HG03066 (cell line): ENCODE data around the gene POLD2.
A peak's percentile ranks its signal among the peaks of the same experiment; 100 is the strongest.
"Not testable (repeated sequence)": the region's sequence is repeated elsewhere in the genome, so short reads cannot be mapped to it uniquely, and the experiment has no call there.

Experiments used
- ATAC-seq: cut with Tn5 transposase; IDR thresholded peaks from one replicate; pipeline ENCODE4 v1.9.1; 2021; ENCODE audit warnings: low read depth; ENCODE audit not compliant: unreplicated experiment

The POLD2 gene

DNA sequence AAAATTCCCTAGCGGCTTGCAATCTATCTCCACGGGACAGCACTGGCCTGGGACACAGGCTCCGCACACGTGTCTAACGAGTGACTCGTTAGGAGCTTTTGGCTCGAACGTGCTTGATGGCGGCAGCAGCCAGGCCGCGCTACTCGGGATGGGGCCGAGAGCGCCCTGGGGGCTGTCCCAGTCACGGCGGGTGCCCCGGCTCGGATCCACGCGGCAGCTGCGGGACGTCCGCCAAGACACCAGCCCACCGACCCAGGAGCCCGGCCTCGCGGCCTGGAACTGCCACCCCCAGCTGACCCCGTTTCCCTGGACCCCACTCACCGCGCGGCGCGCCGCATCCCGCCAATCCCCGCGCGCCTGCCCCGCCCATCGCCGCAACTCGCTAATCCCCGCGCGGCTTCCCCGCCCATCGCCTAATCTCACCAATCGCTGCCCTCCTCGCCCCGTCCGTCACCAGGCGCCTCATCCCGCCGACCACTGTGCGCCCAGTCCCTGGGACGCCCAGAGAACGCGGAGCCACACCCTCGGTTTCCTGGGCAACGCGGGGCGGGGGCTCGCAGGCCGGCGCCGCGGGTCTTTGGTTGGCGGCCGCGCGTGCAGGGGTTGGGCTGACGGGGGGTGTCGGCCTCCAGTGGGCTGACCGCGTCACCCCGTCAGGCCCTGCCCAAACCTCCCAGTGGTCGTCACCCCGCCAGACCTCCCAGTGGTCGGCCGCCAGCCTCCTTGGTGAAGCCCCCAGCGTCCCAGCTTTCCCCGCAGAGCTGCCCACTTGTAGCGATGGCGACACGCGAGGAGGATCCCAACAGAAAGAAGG, at the start of gene POLD2:
POLD2 (minus strand) TSS at position 359 of the 814 bp plus-strand sequence. CDS start 1,495 bp downstream, outside the sequence.
- ATAC-seq, result peak; percentile 99

DNA sequence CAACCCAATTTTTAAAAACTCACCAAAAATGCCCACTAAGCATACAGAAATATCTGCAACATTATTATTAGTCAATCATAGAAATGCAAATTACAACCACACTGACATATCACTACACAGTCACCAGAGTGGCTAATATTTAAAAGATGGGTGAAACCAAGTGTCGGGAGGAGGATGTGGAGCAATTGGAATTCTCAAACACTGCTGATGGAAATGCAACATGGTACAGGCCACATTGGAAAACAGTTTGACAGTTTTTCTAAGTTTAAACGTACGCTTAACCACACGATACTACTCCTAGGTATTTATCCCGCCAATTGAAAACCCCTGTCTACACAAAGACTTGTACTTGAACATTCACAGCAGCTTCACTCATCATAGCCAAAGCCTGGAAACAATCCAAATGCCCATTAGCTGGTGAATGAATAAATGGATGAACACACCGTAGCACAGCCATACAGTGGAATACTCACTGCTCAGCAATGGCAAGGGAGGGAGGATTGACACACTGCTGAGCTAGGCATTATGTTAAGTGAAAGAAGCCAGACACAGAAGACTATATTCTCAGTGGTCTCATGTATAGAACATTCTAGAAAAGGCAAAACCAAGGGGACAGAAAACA, 49.6 kb upstream of the POLD2 start:
- ATAC-seq, result no peak

DNA sequence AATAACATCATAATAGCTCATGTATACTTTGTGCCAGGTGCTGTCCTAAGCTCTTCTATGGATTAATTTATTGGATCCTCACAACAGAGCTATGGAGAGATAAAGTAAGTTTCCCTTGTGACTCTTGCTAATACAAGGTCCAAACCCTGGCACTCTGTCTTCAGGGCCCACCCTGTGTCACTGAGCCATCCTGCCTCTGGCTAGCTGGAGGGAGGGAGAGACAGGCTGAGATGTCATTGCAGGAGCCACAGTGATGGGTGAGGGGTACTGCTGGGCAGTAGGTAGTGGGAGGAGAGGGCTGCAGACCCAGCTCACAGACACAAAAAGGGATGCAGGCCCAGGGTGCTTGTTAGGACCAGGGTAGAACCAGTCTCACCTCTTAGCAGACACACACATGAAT, 49.0 kb upstream of the POLD2 start:
- ATAC-seq, result no peak

DNA sequence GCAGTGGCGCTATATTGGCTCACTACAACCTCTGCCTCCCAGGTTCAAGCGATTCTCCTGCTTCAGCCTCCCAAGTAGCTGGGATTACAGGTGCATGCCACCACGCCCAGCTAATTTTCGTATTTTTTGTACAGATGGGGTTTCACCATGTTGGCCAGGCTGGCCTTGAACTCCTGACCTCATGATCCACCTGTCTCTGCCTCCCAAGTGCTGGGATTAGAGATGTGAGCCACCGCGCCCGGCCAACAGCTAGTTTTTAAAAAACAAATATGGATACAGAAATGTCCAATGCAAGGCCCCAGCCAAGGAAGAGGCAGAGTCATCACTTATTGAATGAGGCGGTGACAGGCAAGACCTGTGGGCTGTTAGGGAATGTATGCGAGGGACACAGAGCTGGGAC, 48.6 kb upstream of the POLD2 start:
- not testable (repeated sequence) for ATAC-seq

DNA sequence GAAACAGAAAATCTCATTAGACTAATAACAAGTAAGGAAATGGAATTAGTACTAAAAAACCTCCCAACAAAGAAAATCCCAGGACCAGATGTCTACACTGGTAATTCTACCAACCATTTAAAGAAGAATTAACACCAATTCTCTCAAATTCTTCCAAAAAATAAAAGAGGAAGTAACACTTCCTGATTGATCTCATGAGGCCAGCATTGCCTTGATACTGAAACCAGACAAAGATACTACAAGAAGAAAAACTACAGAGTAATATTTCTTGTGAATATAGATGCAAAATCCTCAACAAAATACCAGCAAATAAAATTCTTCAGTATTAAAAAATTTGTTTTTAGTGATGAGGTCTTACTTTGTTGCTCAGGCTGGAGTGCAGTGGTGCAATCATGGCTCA, 44.6 kb upstream of the POLD2 start:
- ATAC-seq, result no peak

DNA sequence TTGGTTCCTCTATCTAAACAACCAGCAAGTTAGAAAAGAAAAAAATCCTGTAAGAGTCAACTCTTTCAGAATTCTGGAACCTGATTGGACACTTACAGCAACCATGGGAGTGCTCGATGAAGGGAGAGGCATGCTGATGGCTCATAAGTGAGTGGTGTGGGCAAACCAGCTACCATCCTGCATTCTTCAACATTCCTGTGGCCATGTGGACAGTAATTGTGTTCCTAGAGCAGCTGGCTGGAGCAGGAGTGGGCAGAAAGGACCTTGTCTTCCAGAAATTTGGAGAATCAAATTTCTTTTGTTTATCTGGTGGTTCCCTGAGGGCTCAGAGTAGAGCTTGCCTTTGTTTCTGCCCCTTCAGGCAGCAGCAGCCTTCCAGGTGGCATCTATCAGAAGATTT, 40.2 kb upstream of the POLD2 start:
- ATAC-seq, result no peak

DNA sequence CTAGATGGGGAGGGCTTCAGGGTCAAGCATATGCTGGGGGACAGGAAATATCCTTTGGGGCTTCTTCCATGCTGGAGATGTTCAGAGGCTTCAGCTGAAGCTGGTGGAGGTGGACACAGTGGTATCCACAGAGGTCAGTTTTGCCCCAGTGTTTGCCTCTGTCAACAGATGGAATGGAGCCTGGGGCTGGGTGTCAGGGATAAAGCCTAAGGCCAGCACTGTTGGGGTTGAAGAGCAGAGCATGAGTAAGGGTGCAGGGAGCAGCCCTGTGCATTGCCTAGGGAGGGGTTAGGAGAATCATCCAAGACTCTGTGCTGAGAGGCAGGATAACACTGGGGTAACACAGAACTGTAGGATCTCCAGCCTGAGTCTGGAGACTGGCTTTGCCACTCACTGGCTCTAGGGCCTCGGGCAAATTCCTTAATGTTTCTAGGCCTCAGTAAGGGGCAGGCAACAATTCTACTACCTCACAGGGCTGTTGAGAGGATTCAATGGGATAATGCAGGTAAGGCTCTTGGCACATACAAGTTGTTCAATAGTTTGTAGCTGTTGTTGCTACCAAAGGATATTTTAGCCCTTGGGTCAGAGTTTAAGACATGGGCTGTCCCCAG, 39.5 kb upstream of the POLD2 start:
- ATAC-seq, result no peak

DNA sequence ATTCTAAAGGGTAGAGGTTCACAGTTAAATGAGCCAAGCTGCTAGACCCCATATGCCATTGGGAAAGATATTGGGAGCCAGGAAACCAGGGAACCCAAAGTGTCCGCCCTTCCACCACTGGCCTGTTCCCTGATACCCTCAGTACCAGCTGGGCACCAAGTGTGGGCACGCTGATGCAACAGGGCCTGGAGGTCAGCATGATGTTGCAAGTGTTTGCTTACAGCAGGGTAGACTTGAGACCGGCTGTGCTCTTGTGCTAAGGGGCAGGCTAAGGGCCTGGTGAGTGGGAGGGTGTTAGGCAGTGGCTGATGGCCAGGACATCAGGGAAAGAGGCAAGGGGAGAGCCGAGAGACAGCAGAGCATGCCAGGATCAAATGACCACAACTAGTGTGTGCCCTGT, 38.8 kb upstream of the POLD2 start:
- no peak for ATAC-seq

DNA sequence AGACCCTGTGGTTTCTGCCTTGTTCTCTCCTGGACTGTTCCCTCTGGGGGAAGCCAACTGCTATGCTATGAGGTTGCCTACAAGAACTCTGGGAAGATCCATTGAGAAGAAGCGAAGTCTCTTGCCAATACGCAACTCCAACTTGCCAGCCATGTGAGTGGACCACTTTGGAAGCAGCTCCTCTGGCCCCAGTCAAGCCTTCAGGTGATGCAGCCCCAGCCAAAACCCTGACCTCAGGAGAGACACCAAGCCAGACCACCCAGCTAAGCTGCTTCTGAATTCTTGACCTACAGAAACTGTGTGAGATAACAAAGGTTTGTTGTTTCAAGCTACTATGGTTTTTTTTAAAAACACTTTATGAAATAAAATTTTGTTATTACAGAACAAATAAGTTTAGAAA, 38.0 kb upstream of the POLD2 start:
- ATAC-seq, result no peak

DNA sequence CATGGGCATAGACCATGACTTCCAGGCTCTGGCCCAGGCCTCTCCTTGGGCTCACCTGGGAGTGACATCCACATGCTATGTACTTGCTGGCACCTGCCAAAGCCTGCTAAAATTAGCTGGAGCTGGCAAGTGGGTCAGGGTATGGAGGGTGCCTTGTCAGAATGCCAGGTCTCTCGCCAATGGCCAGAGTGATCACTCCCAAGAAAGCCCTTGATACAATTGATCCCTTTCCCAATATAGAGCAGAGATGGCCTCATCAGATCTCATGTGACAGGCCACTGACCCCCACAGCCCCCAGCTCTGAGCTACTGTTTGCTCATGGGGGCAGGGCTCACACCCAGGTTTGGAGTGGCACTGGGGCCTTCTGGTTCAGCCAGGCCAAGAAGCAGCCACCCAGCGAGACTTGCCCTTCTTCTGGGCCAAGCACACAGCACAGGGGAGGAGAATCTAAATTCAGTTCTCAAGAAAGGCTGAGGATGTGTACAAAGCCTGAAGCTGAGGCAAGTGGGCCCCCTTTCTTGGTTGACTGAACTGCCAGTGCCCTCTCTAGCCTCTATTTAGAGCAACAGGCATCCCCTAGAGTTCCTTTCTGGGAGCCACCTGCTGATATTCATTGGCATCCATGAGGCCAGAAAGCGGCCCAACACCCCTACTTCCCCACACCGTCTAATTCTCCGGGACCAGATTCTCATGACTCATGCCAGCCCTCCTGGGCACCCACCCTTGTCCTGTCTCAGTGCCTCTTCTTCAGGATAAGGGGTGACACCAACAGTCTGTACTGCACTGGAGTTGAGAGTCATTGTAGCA, 36.7 kb upstream of the POLD2 start:
- no peak for ATAC-seq

DNA sequence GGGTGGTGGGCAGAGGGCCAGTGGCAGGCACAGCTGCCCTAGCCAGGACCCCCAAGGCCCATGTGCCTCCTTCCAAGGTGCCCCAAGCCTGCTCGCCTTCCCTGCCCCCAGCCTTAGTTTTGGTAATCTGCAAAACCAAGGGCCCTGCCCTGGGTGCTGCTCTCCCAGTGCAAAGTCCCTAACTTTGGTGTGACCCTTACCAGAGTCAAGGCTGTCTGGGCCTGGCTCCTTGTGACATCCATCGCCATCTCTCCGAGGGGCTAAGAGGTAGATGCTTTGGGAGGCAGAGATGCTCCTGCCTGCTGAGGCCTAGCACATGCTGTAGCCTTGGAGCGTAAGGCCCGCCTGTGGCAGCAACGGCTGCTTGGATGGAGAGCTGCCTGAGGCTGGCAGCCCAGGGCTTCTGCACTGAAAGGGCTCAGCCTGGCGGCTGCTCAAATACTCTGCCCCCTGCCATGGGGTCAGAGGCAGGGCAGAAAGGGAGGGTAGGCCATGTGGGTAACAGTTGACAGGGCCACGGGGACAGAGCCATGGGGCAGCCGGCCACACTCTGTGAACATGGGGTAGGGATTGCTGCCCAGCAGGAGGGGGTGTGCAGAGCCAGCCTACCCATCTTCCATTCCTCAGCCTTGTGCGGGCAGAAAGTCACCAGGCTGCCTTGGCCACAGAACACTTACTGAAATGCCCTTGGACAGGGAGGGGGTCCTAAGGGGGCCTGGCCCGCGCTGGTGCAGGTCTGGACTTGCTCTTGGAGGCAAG, 35.7 kb upstream of the POLD2 start:
- ATAC-seq, result no peak

DNA sequence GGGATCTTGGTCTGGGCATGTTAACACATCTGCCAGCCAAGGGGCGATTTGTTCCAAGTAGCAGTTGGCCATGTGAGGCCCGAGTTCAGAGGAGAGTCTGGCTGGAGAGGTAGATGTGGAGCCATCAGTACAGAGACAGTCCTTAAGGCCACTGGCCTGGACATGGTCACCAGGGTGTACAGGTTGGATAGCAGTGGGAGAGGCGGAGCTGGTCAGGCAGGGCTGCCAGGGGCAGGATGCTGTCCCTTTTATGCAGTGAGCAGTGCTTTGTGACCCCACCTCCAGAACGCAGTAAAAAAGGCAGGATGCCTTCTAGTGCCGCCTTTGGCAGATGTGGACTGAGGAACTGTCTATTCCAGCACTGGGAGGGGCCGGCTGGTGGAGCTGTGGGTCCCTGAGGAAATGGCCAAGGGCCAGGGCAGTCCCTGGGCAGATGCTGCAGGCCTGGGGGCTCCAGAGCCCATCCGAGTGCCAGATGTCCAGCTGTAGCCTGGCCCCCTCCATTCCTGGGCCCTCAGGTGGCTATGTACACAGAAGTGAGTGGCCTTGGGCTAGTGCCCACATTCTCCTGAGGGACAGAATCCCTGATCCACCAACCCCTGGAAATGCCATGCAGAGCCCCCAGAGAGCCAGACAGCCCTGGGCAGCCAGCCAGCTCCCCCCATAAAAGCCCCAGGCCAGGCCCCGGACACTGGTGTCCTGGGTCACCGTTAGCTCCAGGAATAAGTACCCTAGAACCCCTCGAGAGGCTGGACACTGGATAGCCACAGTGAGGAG, 34.9 kb upstream of the POLD2 start:
- no peak for ATAC-seq

DNA sequence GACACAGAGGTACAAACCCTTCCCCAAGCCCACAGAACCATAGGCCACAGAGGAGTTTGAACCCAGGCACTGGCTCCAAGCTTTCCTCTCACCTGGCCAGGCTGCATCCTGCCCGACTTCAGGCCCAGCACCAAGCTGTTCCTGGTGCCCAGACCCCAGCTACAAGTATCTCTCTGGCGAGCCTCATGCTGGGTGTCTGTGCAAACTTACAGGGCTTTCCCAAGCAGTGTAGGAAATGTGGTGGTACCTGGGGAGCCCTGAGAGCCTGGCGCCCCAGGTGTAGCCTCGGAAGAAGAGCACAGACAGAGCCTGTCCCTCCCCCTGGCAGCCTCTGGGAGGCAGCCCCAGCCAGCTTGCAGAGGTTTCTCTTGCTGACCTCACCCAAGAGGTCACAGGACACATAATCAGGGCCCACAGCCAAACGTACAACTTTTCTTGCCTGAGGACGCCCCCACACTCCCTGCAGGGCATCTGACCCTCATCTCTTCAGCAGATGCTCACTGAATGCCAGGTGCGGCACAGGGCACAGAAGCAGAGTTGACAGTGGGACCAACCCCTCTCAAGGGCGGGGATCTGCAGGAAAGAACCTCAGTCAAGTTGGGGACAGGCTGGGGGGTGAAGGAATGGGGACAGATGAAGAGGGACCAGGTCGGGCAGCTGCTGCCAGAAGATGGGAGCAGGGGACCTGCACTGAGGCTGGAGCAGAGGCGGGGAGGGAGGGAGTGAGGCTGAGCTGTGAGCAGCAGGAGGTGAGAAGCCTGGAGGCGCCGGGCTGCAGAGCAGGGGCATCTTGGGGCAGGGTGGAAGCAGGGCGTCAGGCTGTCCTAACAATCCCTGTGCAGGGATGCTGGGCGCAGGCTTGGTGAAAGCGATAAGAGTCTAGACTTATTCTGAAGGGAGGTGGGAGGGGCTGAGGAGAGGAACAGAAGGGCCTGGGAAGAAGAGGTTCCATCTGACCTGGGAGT, 34.0 kb upstream of the POLD2 start:
- no peak for ATAC-seq

DNA sequence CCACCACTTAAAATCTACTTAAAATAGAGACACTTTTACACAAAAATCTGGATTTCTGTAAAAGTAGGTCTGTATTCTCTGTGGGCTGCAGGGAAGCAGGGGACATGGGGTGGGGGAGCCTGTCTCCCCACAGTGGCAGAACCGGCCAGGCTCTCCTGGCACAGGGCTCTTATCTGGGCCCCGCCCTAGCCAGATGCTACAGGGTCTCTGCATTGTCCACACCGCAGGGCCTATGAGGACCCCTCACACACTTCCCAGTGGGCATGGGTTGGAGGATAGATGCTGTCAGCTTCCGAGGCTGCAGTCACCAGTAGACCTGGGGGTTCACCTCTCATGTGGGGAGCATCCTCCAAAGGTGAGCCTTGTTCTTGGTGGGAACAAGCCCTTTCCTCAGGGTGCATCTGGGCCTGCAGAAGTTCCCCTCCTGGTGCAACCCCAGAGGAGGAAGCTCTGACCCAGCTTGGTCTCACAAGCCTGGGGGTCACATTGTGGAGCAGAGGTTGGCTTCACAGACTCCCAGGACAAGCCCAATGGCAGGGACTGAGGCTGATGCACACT, 33.2 kb upstream of the POLD2 start:
- ATAC-seq, result no peak

DNA sequence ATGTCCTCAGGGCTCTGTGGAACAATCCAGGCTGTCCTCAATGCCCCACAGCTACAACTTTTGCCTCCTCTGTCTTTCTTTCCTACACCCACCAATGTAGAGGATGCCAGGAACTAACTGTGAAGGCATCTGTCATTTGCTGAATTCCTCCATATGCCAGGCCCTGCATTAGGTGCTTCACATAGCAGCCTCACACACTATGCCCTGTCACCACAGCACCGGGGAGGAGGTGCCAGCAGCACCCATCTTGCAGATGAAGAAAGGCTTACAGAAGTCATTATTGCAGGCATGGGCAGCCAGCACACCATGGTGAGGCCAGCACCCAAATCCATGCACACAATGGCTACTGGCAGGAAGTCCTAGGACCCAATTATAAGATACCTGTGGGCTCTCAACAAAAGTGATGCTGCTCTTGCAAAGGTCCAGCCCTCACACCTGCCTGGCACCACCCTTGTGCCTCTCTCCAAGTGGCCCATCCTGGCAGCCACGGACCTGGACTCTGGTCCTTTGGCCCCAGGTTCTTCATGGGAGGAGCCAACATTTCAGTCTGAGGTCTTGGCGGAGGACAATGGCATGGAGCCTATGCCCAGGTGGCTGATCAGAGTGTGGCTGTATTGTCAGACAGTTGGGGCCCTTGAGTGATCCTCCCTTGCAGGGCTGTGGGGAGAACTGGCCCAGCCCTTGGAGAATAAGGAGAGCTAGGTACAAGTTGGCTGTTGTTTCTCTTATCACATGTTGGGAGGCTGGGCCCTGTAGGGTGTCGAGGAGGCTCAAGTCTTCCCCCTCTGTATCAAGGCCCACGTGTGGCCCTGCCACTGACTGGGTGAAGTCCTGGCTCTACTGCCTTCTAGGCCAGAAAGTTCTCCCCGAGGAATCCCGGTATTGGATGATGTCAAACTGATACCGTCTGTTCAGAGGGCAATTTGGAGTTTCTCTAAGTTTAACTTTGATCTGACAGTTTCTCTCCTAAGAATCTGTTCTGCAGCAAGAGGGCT, 32.1 kb upstream of the POLD2 start:
- no peak for ATAC-seq

DNA sequence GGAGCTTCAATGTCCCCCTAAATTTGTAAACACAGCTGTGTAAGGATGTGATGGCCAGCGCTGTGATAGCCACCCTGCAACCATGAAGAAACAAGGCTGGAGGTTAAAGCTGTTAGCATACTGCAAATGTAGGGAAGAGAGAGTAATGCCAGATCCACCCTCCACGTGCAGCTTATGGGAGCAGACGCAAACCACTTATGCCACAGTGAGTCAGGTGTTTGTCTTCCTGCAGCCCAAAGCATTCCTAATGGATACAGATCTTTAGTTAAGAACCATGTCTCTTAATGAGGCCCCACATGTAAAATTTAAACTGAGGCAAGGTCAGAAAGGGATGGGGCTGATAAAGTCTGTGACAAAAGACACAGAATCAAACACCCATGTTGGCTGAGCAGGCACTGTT, 31.4 kb upstream of the POLD2 start:
- no peak for ATAC-seq

DNA sequence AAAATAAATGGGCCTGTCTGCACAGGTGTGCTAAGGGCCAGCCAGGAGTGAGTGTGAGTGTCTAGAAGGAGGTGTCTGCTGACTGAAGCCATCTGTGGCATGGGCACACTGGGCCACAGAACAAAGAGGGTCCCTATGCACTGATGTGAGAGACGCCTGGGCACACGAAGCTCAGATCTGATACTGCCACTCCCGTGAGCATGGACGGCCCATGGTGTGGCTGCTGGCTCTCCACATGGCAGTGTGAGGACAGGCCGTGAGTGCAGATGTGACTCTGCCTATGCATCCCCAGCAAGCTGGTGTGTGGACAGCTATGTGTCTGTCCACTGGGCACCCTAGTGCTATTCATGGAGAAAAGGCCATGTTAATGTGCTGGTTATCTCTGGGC, 30.6 kb upstream of the POLD2 start:
- no peak for ATAC-seq
